OCI-LY7 (cell line): Measurements from ENCODE around the gene CLCN6.

Source experiments
- CTCF ChIP-seq: fragments of 200-600 bp; sonication (generic); conservative IDR thresholded peaks from 2 replicates; pipeline ENCODE4 v1.5.1; 2014; ENCODE audit warnings: mild to moderate bottlenecking, antibody characterized with exemption, low read length, moderate library complexity, mixed read lengths
- EZH2phosphoT487 ChIP-seq: fragments of 200-600 bp; sonication (generic); IDR thresholded peaks from 2 replicates; pipeline ENCODE4 v1.6.1; 2018; ENCODE audit warnings: low read depth, borderline replicate concordance, mild to moderate bottlenecking, mixed run types, antibody characterized with exemption, low read length, moderate library complexity, mixed read lengths

GRCh38 chr1:11850156-11850555, 44.2 kb downstream of the CLCN6 start:
- TF ChIP-seq CTCF (no peak), EZH2phosphoT487 (no peak)
